HepG2 (cell line): Measurements from ENCODE around the gene SSBP4. TPM values are rescaled to one million over a fixed set of nuclear protein-coding genes. Genes with fewer than 3 reads are reported as not detected.

ENCODE experiments used
- ATF7 ChIP-seq, 2 experiments: fragments of 450-650 bp in 1 of 2; sonication (generic) in 1 of 2; formaldehyde crosslinking in 1 of 2; IDR thresholded peaks; 2 replicates each; pipeline versions ENCODE4 v1.4.0 to v1.6.1; 2016 to 2020; ENCODE audit warnings: antibody characterized with exemption in 1 of 2, mild to moderate bottlenecking in 1 of 2, missing genetic modification reagents in 1 of 2
- BHLHE40 ChIP-seq: IDR thresholded peaks from 2 replicates; pipeline ENCODE4 v1.6.1; 2011; ENCODE audit warnings: low read length, improper control_type of control experiment
- NFYC ChIP-seq: IDR thresholded peaks from 2 replicates; pipeline ENCODE4 v1.6.1; 2016; ENCODE audit warnings: missing genetic modification reagents, missing compliant biosample characterization
- NR1H2 ChIP-seq: sonication (generic); formaldehyde crosslinking; IDR thresholded peaks from 2 replicates; pipeline ENCODE4 v1.8.1; 2022; ENCODE audit warnings: low read depth, missing genetic modification reagents, borderline replicate concordance
- PTBP1 ChIP-seq: fragments of 200-400 bp; formaldehyde crosslinking; IDR thresholded peaks from 2 replicates; pipeline ENCODE4 v1.6.1; 2018; ENCODE audit warnings: low read length, low read depth; ENCODE audit not compliant: poor library complexity, severe bottlenecking
- RFX5 ChIP-seq: IDR thresholded peaks from 2 replicates; pipeline ENCODE4 v1.6.1; 2011; ENCODE audit warnings: low read depth, low read length, improper control_type of control experiment
- ZNF180 ChIP-seq: sonication (generic); formaldehyde crosslinking; IDR thresholded peaks from 2 replicates; pipeline ENCODE4 v1.4.0; 2020; ENCODE audit warnings: low read depth, missing genetic modification reagents, borderline replicate concordance
- ZNF225 ChIP-seq: sonication (generic); formaldehyde crosslinking; IDR thresholded peaks from 2 replicates; pipeline ENCODE4 v1.4.0; 2020; ENCODE audit warnings: mild to moderate bottlenecking, missing genetic modification reagents
- polyA plus RNA-seq, 8 experiments: library from polyadenylated mRNA; depleted of rRNA in 3 of 8; stranded (reverse) in 7 of 8; unstranded in 1 of 8; fragments of >200 nt; fragmentation: Illumina TruSeq in 4 of 8; extraction: Trizol in 4 of 8; gene quantifications; 2 replicates each; pipeline versions ENCODE4 v1.2.1 to v1.2.3, GENCODE V29; 2011 to 2016; ENCODE audit warnings: low read depth in 4 of 8, missing spikeins in 1 of 8, mixed read lengths in 1 of 8; ENCODE audit not compliant: insufficient read depth in 1 of 8
- total RNA-seq, 5 experiments: library from RNA; depleted of rRNA; stranded (reverse); fragments of >200 nt; fragmentation: Illumina TruSeq; extraction: Trizol; gene quantifications; 2 replicates each; pipeline ENCODE4 v1.2.3, GENCODE V29; 2016; ENCODE audit warnings: low read depth in 1 of 5
- TF ChIP-seq, protein P1 (sequence below): sonication (generic); formaldehyde crosslinking; IDR thresholded peaks from 2 replicates; pipeline ENCODE4 v1.4.0; 2020; ENCODE audit warnings: missing genetic modification reagents
- TF ChIP-seq, protein P2 (sequence below): sonication (generic); formaldehyde crosslinking; IDR thresholded peaks from 2 replicates; pipeline ENCODE4 v1.5.0; 2020; ENCODE audit warnings: missing genetic modification reagents
- TF ChIP-seq, protein P3 (sequence below): sonication (generic); formaldehyde crosslinking; IDR thresholded peaks from 2 replicates; pipeline ENCODE4 v1.4.0; 2020; ENCODE audit warnings: missing genetic modification reagents, borderline replicate concordance
- TF ChIP-seq, protein P4 (sequence below): sonication (generic); formaldehyde crosslinking; IDR thresholded peaks from 2 replicates; pipeline ENCODE4 v1.4.0; 2020; ENCODE audit warnings: missing genetic modification reagents, borderline replicate concordance
- TF ChIP-seq, protein P5 (sequence below): sonication (generic); formaldehyde crosslinking; IDR thresholded peaks from 2 replicates; pipeline ENCODE4 v1.4.0; 2020; ENCODE audit warnings: mild to moderate bottlenecking, low read depth, missing genetic modification reagents
- TF ChIP-seq, protein P6 (sequence below): sonication (generic); formaldehyde crosslinking; IDR thresholded peaks from 2 replicates; pipeline ENCODE4 v1.9.0; 2021; ENCODE audit warnings: missing genetic modification reagents, borderline replicate concordance

SSBP4 gene
- total and polyA plus RNA-seq, 2 of the 13 experiments (the other 11 are each of a cell fraction or from before 2014, with no cell fraction given) = 20.8 to 39.5 TPM

DNA sequence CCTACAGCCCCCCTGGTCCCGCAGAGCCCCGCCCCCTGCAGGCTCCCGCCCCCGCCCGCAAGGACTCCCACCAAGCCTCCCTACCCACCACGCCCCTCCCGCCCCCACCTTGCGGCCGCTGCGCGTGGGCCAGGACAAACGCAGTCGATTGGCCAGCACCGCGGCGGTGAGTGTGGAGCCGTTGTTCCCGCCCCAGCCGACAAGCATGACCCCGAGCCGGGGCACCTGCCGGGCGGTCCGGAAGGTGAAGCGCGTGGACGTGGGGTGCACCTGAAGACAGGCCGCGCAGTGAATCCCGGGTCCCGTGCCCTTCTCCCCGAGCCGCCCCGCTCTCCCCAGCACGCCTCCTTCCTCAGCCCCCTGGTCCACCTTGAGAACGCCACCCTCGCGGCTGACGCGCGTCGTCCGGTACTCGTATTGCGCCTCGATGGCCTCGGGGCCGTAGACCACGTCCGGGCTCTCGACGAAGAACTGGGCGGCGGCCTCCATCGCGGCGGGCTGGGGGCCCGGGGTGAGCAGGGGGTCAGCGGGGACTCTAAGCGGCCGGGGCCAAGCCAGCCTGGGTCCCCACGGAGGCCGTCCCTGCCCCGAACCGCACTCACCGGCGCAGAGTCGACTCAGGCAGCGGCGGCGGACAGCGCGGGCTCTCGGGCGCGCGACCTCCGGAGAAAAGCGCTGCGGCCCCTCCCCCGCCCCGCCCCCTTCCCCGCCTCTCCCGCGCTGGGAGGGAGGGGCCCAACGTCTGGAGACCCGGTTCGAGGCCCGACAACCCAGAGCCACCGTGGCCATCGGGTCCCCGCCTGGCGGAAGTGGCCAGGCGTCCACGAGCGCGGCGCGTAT lies 18.5 kb downstream of the SSBP4 start, which contains the start of gene ISYNA1 (continued):
- TF ChIP-seq, protein P1, sequence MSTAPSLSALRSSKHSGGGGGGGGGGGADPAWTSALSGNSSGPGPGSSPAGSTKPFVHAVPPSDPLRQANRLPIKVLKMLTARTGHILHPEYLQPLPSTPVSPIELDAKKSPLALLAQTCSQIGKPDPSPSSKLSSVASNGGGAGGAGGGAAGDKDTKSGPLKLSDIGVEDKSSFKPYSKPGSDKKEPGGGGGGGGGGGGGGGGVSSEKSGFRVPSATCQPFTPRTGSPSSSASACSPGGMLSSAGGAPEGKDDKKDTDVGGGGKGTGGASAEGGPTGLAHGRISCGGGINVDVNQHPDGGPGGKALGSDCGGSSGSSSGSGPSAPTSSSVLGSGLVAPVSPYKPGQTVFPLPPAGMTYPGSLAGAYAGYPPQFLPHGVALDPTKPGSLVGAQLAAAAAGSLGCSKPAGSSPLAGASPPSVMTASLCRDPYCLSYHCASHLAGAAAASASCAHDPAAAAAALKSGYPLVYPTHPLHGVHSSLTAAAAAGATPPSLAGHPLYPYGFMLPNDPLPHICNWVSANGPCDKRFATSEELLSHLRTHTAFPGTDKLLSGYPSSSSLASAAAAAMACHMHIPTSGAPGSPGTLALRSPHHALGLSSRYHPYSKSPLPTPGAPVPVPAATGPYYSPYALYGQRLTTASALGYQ (CRISPR knock-in tag) = no peak
- TF ChIP-seq, protein P2, sequence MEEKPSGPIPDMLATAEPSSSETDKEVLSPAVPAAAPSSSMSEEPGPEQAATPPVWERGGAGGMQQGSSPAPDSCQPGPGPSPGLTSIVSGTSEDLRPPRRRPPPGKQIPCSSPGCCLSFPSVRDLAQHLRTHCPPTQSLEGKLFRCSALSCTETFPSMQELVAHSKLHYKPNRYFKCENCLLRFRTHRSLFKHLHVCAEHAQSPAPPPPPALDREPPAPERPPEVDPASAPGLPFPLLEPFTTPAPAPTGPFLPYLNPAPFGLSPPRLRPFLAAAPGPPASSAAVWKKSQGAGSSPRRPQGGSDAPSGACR = 0 out of 2 replicates have a peak, but pooled peaks have one; percentile 7
- TF ChIP-seq, protein P3, sequence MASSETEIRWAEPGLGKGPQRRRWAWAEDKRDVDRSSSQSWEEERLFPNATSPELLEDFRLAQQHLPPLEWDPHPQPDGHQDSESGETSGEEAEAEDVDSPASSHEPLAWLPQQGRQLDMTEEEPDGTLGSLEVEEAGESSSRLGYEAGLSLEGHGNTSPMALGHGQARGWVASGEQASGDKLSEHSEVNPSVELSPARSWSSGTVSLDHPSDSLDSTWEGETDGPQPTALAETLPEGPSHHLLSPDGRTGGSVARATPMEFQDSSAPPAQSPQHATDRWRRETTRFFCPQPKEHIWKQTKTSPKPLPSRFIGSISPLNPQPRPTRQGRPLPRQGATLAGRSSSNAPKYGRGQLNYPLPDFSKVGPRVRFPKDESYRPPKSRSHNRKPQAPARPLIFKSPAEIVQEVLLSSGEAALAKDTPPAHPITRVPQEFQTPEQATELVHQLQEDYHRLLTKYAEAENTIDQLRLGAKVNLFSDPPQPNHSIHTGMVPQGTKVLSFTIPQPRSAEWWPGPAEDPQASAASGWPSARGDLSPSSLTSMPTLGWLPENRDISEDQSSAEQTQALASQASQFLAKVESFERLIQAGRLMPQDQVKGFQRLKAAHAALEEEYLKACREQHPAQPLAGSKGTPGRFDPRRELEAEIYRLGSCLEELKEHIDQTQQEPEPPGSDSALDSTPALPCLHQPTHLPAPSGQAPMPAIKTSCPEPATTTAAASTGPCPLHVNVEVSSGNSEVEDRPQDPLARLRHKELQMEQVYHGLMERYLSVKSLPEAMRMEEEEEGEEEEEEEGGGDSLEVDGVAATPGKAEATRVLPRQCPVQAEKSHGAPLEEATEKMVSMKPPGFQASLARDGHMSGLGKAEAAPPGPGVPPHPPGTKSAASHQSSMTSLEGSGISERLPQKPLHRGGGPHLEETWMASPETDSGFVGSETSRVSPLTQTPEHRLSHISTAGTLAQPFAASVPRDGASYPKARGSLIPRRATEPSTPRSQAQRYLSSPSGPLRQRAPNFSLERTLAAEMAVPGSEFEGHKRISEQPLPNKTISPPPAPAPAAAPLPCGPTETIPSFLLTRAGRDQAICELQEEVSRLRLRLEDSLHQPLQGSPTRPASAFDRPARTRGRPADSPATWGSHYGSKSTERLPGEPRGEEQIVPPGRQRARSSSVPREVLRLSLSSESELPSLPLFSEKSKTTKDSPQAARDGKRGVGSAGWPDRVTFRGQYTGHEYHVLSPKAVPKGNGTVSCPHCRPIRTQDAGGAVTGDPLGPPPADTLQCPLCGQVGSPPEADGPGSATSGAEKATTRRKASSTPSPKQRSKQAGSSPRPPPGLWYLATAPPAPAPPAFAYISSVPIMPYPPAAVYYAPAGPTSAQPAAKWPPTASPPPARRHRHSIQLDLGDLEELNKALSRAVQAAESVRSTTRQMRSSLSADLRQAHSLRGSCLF = no peak
- TF ChIP-seq ATF7 (IDR thresholded peaks at IDR 0.05) = no peak
- no peak for TF ChIP-seq ATF7 (CRISPR knock-in tag; IDR thresholded peaks at IDR 0.05)
- TF ChIP-seq NR1H2 = no peak; the same call in 1 of the 2 replicates
- no peak for TF ChIP-seq BHLHE40
- TF ChIP-seq RFX5 = no peak
- TF ChIP-seq, protein P4, sequence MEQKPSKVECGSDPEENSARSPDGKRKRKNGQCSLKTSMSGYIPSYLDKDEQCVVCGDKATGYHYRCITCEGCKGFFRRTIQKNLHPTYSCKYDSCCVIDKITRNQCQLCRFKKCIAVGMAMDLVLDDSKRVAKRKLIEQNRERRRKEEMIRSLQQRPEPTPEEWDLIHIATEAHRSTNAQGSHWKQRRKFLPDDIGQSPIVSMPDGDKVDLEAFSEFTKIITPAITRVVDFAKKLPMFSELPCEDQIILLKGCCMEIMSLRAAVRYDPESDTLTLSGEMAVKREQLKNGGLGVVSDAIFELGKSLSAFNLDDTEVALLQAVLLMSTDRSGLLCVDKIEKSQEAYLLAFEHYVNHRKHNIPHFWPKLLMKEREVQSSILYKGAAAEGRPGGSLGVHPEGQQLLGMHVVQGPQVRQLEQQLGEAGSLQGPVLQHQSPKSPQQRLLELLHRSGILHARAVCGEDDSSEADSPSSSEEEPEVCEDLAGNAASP (CRISPR knock-in tag) = peak; percentile 19
- TF ChIP-seq, protein P5, sequence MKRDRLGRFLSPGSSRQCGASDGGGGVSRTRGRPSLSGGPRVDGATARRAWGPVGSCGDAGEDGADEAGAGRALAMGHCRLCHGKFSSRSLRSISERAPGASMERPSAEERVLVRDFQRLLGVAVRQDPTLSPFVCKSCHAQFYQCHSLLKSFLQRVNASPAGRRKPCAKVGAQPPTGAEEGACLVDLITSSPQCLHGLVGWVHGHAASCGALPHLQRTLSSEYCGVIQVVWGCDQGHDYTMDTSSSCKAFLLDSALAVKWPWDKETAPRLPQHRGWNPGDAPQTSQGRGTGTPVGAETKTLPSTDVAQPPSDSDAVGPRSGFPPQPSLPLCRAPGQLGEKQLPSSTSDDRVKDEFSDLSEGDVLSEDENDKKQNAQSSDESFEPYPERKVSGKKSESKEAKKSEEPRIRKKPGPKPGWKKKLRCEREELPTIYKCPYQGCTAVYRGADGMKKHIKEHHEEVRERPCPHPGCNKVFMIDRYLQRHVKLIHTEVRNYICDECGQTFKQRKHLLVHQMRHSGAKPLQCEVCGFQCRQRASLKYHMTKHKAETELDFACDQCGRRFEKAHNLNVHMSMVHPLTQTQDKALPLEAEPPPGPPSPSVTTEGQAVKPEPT = 0 out of 2 replicates have a peak, but pooled peaks have one; percentile 48
- TF ChIP-seq NFYC (CRISPR knock-in tag) = no peak; the same call in 1 of the 2 replicates
- TF ChIP-seq, protein P6, sequence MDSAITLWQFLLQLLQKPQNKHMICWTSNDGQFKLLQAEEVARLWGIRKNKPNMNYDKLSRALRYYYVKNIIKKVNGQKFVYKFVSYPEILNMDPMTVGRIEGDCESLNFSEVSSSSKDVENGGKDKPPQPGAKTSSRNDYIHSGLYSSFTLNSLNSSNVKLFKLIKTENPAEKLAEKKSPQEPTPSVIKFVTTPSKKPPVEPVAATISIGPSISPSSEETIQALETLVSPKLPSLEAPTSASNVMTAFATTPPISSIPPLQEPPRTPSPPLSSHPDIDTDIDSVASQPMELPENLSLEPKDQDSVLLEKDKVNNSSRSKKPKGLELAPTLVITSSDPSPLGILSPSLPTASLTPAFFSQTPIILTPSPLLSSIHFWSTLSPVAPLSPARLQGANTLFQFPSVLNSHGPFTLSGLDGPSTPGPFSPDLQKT (CRISPR knock-in tag) = no peak
- TF ChIP-seq PTBP1 = no peak
- TF ChIP-seq ZNF180 (CRISPR knock-in tag) = no peak
- TF ChIP-seq ZNF225 (CRISPR knock-in tag) = no peak
